GM12801 (cell line): ENCODE data around the gene CAVIN3.
A peak's percentile ranks its signal among the peaks of the same experiment; 100 is the strongest.

Experiments
- TF ChIP-seq, protein P1 (sequence below): IDR thresholded peaks from one replicate; pipeline ENCODE4 v1.5.1; 2011; ENCODE audit warnings: control low read depth; ENCODE audit not compliant: insufficient read length; ENCODE audit errors: extremely low read depth

CAVIN3 gene

DNA sequence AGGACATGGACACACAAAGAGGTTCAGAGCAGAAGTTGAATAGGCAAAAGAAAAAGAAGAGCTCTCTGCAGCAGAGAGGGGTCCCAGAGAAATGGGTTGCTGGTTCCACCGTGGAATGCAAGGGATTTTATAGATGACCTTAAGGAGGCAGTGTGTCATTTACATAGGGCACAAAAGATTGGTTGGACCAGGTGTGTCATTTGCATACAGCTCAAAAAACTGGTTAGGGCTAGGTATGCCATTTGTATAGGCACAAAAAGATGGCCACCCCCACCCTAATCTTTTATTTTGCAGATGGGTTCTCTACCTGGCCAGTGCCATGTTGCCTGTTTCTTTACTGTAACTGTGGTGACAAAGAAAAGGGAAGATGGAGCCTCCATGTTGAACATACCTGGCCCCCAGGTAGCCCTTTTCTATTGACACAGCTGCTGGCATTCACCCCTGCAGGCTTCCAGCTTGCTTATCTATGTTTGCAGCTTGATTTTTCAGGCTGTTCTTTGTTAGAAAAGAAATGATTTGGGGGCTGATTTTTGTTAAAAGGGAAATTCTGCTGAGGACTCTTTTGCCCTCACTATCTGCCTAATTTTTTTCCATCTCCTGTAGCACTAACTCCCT lies 3.1 kb upstream of the CAVIN3 start:
- TF ChIP-seq, protein P1, sequence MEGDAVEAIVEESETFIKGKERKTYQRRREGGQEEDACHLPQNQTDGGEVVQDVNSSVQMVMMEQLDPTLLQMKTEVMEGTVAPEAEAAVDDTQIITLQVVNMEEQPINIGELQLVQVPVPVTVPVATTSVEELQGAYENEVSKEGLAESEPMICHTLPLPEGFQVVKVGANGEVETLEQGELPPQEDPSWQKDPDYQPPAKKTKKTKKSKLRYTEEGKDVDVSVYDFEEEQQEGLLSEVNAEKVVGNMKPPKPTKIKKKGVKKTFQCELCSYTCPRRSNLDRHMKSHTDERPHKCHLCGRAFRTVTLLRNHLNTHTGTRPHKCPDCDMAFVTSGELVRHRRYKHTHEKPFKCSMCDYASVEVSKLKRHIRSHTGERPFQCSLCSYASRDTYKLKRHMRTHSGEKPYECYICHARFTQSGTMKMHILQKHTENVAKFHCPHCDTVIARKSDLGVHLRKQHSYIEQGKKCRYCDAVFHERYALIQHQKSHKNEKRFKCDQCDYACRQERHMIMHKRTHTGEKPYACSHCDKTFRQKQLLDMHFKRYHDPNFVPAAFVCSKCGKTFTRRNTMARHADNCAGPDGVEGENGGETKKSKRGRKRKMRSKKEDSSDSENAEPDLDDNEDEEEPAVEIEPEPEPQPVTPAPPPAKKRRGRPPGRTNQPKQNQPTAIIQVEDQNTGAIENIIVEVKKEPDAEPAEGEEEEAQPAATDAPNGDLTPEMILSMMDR, result no peak

- TF ChIP-seq, protein P1, result no peak
Measured at GRCh38 chr11:6321961-6322362, 1.7 kb upstream of the CAVIN3 start.

- TF ChIP-seq, protein P1, result no peak
Measured at GRCh38 chr11:6321356-6321755, 1.1 kb upstream of the CAVIN3 start.

- TF ChIP-seq, protein P1, result no peak
Measured at GRCh38 chr11:6319704-6320410, 444 bp downstream of the CAVIN3 start.

- TF ChIP-seq, protein P1, result no peak
Measured at GRCh38 chr11:6319001-6319703, 1.1 kb downstream of the CAVIN3 start.

DNA sequence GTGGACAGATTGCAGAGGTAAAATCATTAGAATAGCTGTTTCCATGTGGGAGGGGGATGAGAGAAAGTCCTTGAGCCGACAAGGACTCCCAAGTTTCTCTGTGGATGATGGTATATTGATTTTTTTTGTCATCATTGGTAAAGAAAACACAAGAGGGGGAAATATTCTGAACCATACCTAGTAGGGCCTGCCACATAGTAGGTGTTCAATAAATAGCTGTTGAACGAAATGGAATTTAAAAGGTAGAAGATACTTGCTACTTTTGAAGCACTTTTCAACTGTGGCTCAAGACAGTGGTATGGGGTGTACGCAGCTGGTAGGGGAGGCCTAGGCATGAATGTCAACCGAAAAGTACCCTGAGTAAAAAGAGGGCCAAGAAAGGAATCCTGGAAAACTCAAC lies 2.1 kb downstream of the CAVIN3 start:
- TF ChIP-seq, protein P1, result no peak

DNA sequence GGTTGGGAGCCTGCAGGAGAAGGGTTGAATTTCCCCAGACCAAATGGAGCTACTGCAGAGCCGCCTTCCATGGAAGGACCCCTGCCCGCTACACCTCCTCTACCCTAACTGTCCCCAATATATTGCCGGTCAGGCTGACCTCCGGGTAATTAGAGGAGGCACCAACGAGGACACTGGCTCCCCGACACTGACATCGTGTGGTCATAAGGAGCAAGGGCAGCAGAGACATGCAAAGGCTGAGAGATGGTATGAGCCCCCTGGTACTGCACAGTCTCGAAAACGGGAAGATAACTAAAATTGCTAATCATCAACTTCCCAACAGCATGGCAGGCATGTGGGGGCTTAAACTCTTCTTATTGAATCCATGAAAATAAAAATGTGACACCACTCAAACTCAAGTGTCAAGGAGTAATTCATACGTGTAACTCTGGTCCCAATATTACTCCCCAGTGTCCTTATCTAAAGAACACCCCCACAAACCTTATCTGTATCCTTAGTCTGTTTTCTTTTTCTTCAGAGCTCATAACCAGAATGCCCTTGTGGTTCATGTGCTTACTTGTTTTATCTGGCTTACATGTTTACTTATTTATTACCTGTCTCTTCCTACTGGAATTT lies 4.4 kb downstream of the CAVIN3 start:
- TF ChIP-seq, protein P1, result peak; percentile 10
